Kidney epithelial cell (primary cell): ENCODE measurements around the gene PHF12. TPM values are rescaled to one million over a fixed set of nuclear protein-coding genes. Genes with fewer than 3 reads are reported as not detected.

ENCODE experiments used
- DNase-seq: peaks from one replicate; pipeline ENCODE4 v3.0.0-alpha.2; 2010; ENCODE audit warnings: low read depth
- H3K27me3 ChIP-seq: 2 replicates; pipeline ENCODE4 v1.6.0; 2011; ENCODE audit warnings: low read length; ENCODE audit not compliant: control insufficient read depth, insufficient read depth
- H3K36me3 ChIP-seq: 2 replicates; pipeline ENCODE4 v1.5.1; 2011; ENCODE audit warnings: low read length; ENCODE audit not compliant: control insufficient read depth, insufficient read depth
- H3K4me3 ChIP-seq: 2 replicates; pipeline ENCODE4 v1.5.1; 2011; ENCODE audit warnings: low read depth, mild to moderate bottlenecking, control low read depth, low read length
- total RNA-seq: library from RNA; depleted of rRNA; stranded (reverse); fragments of >200 nt; gene quantifications from 2 replicates; pipeline ENCODE4 v1.2.3, GENCODE V29; 2015
- TF ChIP-seq, protein P1 (sequence below): IDR thresholded peaks from 2 replicates; pipeline ENCODE4 v1.5.1; 2011; ENCODE audit warnings: mild to moderate bottlenecking, moderate library complexity, low read length, control low read depth, inconsistent platforms; ENCODE audit not compliant: insufficient read depth, poor library complexity, severe bottlenecking

Gene PHF12
- total RNA-seq, 1 donor from 2014 or later: 19.6 TPM

DNA sequence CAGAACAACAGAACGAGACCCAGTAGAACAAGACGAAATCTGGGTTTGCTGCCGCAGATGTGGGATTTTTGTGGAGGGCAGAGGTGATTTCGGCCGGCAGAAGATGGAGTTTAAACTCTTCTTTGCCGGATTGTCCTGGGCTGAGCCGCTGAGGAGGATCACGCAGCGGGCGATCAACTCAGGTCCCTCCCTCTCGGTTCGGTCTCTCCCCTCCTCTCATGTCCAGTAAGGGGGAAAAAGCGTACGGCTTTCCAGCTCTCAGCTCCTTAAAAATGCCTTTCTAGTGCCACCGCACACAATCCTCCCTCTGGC, 2.5 kb downstream of the PHF12 start:
- Histone ChIP-seq H3K27me3 (no peaks in the 10 kb centered on the region), H3K4me3 (peak overlapping the region; percentile 55), H3K36me3 (no peaks in the 10 kb centered on the region)
- TF ChIP-seq, protein P1, sequence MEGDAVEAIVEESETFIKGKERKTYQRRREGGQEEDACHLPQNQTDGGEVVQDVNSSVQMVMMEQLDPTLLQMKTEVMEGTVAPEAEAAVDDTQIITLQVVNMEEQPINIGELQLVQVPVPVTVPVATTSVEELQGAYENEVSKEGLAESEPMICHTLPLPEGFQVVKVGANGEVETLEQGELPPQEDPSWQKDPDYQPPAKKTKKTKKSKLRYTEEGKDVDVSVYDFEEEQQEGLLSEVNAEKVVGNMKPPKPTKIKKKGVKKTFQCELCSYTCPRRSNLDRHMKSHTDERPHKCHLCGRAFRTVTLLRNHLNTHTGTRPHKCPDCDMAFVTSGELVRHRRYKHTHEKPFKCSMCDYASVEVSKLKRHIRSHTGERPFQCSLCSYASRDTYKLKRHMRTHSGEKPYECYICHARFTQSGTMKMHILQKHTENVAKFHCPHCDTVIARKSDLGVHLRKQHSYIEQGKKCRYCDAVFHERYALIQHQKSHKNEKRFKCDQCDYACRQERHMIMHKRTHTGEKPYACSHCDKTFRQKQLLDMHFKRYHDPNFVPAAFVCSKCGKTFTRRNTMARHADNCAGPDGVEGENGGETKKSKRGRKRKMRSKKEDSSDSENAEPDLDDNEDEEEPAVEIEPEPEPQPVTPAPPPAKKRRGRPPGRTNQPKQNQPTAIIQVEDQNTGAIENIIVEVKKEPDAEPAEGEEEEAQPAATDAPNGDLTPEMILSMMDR: no peak
- no peak for DNase-seq

DNA sequence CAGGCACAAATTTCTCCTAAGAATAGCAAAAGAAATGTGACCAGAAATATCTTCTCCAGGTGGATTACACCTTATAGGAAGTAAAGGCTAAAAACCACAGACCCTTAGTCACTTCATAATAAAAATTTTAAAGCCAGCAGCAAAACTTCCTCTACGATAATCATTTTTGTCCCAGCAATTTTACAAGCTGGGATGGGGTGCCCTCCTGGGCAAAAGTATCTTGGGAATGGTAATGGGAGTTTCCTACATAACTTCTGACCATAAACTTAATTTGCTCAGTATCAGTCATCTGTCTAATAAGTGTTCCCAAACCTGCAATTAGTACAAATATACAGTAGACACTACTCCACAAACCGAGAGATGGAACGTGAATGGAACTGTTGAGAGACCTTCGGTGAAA, 3.0 kb downstream of the PHF12 start:
- H3K27me3 ChIP-seq: no peaks in the 10 kb centered on the region
- H3K4me3 ChIP-seq: peak overlapping the region; percentile 55
- TF ChIP-seq, protein P1: no peak
- no peaks in the 10 kb centered on the region for H3K36me3 ChIP-seq
- DNase-seq: no peak

DNA sequence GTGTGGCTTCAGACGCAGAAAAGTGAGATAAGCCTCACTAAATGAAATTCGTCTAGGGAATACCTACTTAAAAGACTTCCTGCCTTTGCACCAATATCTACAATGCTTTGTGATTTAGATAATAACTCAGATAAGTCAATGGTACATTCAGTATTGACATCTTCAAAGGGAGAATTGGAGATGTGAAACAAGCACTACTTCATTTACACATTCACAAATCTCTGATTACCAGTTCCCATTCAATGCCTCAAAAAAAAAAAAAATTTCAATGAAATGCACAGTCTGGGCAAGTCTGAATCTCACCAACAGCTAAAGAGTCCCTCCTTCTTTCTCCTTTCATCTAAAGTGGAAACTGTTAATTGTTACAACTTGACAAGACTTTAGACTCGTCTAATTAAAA, 3.7 kb downstream of the PHF12 start:
- DNase-seq: no peak
- TF ChIP-seq, protein P1: no peak
- Histone ChIP-seq H3K27me3 (no peaks in the 10 kb centered on the region), H3K36me3 (no peaks in the 10 kb centered on the region), H3K4me3 (no peak overlapping the region)

DNA sequence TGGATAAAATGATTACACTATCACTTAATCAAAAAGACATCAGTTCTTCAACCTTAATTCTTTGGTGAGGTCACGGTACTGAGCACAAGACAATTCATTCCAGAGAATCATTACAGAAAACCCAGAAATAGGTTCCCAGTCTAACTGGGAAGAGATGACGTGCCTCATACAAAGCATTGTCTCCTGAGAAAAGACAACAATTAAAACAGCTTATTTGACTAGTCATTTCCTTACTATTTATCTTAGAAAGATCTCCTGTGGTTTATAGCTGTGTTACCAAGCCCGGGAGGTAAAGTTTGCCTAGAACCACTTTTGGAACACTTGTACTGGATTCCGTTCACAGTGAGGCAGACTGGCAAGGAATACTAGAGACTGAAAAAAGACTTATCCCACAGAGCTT, 5.1 kb downstream of the PHF12 start:
- no peaks in the 10 kb centered on the region for H3K36me3 ChIP-seq
- DNase-seq: peak; percentile 49
- H3K4me3 ChIP-seq: no peak overlapping the region
- TF ChIP-seq, protein P1: no peak
- H3K27me3 ChIP-seq: no peaks in the 10 kb centered on the region

DNA sequence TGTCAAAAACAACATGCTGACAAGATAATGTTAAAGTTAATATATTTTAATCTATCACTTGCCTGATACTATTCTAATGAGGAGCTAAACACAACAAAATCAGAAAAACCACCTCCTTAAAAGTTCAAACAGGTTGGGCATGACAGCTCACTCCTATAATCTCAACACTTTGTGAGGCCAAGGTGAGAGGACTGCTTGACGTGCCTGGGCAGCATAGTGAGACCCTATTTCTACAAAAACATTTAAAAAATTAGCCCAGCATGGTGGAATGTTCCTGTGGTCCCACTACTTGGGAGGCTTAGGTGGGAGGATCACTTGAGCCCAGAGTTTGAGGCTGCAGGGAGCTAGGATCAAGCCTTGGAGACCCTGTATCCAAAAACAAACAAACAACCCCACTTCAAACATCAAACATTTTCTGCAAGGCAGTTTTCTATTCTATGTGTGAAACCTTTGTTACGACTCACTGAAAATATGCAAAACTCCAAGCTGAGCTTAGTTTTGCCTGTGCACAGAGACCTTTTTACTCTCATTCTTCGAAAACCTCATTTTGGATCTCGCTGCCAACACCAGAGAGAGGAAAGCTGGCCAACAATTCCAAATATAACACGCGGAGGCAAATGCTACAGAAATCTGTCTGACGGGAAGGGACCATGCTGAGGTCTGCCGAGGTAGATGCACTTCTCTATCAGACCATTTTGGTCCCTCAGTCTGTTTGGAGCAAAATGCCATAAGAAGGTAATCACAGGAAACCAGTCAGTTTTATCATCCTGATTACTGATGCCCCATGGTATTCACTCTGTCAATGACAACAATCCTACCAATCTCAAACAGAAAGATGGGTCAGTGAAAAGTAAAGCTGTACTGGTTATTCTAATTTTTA, 6.2 kb downstream of the PHF12 start:
- no peak for DNase-seq
- Histone ChIP-seq H3K4me3 (no peak overlapping the region), H3K36me3 (peaks cover 2% of the 10 kb centered on the region), H3K27me3 (no peaks in the 10 kb centered on the region)
- TF ChIP-seq, protein P1: no peak

DNA sequence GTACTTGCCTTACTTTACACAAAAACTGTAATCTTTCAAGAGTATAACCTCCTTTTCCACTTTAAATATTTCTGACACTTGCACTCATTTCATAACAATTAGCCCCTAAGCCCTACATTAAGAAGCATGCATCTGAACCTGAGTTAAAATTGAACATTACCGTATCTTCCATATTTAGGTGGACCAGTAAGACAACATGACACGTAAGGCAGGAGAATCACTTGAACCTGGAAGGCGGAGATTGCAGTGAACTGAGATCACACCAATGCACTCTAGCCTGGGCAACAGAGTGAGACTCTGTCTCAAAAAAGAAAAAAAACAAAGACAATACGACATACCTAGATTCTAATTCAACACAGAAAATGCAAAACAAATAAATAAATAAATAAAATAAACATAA, 7.0 kb downstream of the PHF12 start:
- DNase-seq: no peak
- Histone ChIP-seq H3K36me3 (peaks cover 2% of the 10 kb centered on the region), H3K4me3 (no peak overlapping the region), H3K27me3 (no peaks in the 10 kb centered on the region)
- TF ChIP-seq, protein P1: no peak
